HG03575 (cell line): ENCODE measurements around the gene BRF1.

Experiments
- ATAC-seq: cut with Tn5 transposase; IDR thresholded peaks from one replicate; pipeline ENCODE4 v1.9.1; 2021; ENCODE audit not compliant: unreplicated experiment, insufficient number of reproducible peaks, low FRiP score; ENCODE audit errors: extremely low read depth

BRF1 gene

GRCh38 chr14:105173901-105174894, 126.6 kb downstream of the BRF1 start:
- ATAC-seq, result no peak

- ATAC-seq, result no peak
Observed at GRCh38 chr14:105173145-105173544, 127.7 kb downstream of the BRF1 start.

GRCh38 chr14:105172476-105172875, 128.3 kb downstream of the BRF1 start:
- ATAC-seq, result no peak

- no peak for ATAC-seq
Observed at GRCh38 chr14:105171004-105171673, 129.7 kb downstream of the BRF1 start.

- no peak for ATAC-seq
Observed at GRCh38 chr14:105169776-105170655, 130.8 kb downstream of the BRF1 start.

GRCh38 chr14:105168979-105169507, 131.8 kb downstream of the BRF1 start:
- no peak for ATAC-seq

GRCh38 chr14:105168496-105168978, 132.3 kb downstream of the BRF1 start, which contains the start of gene JAG2:
JAG2 (minus strand) TSS chr14:105168776; CDS start chr14:105168420, 356 bp downstream.
- ATAC-seq, result no peak

- ATAC-seq, result no peak
Observed at GRCh38 chr14:105168093-105168420, 132.7 kb downstream of the BRF1 start.

- no peak for ATAC-seq
Observed at GRCh38 chr14:105167303-105168092, 133.3 kb downstream of the BRF1 start.

GRCh38 chr14:105166571-105167302, 134.1 kb downstream of the BRF1 start:
- ATAC-seq, result no peak

GRCh38 chr14:105165761-105166485, 134.9 kb downstream of the BRF1 start:
- ATAC-seq, result no peak

- no peak for ATAC-seq
Observed at GRCh38 chr14:105165134-105165704, 135.6 kb downstream of the BRF1 start.

- no peak for ATAC-seq
Observed at GRCh38 chr14:105163040-105163742, 137.6 kb downstream of the BRF1 start.

GRCh38 chr14:105162669-105162979, 138.2 kb downstream of the BRF1 start:
- ATAC-seq, result no peak

- ATAC-seq, result no peak
Observed at GRCh38 chr14:105161964-105162668, 138.7 kb downstream of the BRF1 start.

- ATAC-seq, result no peak
Observed at GRCh38 chr14:105161309-105161708, 139.5 kb downstream of the BRF1 start.
